Endothelial cell of umbilical vein (primary cell): ENCODE data around the gene CHSY1. TPM values are rescaled to one million over a fixed set of nuclear protein-coding genes. Genes with fewer than 3 reads are reported as not detected.
A peak's percentile ranks its signal among the peaks of the same experiment; 100 is the strongest.

Experiments used
- BruUV-seq: library from RNA; stranded (reverse); fragments of 400-500 nt; replicated peaks from 2 replicates; lab custom pipeline; 2021; lab: Mats Ljungman, UMichigan
- CTCF ChIA-PET: fragments of 300-600, 350-600 bp; sonication (Branson Sonifier 250); formaldehyde crosslinking; loops from one replicate; lab custom pipeline; 2021; ENCODE audit warnings: antibody characterized with exemption, inconsistent platforms; lab: Charles Lee
- POLR2A ChIA-PET: fragments of 300-600, 350-600 bp; sonication (Branson Sonifier 250); formaldehyde crosslinking; loops from one replicate; lab custom pipeline; 2021; ENCODE audit warnings: antibody characterized with exemption, inconsistent platforms; lab: Charles Lee
- DNase-seq: peaks from one replicate; pipeline ENCODE4 v3.0.0-alpha.2; 2011; ENCODE audit warnings: low read depth, low spot score
- FAIRE-seq: peaks from 2 replicates; lab custom pipeline; 2011; peaks lifted over from hg19 to GRCh38; lab: Jason Lieb, UNC
- H2AFZ ChIP-seq: 2 replicates; pipeline ENCODE4 v1.6.0; 2012; ENCODE audit warnings: low read depth, low read length, control low read depth, inconsistent platforms
- H3K27ac ChIP-seq: 2 replicates; pipeline ENCODE4 v1.5.1; 2011; ENCODE audit warnings: low read depth, mild to moderate bottlenecking, control low read depth, low read length, moderate library complexity; ENCODE audit not compliant: insufficient read depth
- H3K27me3 ChIP-seq, 2 experiments: 2 replicates each; pipeline versions ENCODE4 v1.6.0 to v1.6.1; 2011; ENCODE audit warnings: low read length in 2 of 2, mixed read lengths in 1 of 2; ENCODE audit not compliant: control insufficient read depth in 2 of 2, insufficient read depth in 2 of 2
- H3K36me3 ChIP-seq, 2 experiments: 2 replicates in 1 of 2; 3 replicates in 1 of 2; pipeline ENCODE4 v1.5.1; 2011; ENCODE audit warnings: low read length in 2 of 2, mild to moderate bottlenecking in 1 of 2, moderate library complexity in 1 of 2; ENCODE audit not compliant: control insufficient read depth in 2 of 2, insufficient read depth in 2 of 2; ENCODE audit errors: extremely low read depth in 1 of 2
- H3K4me1 ChIP-seq: 3 replicates; pipeline ENCODE4 v1.5.1; 2011; ENCODE audit warnings: mild to moderate bottlenecking, low read length; ENCODE audit not compliant: control insufficient read depth, insufficient read depth; ENCODE audit errors: extremely low read depth
- H3K4me2 ChIP-seq: 2 replicates; pipeline ENCODE4 v1.6.1; 2011; ENCODE audit warnings: low read length, control low read depth, mixed read lengths; ENCODE audit not compliant: insufficient read depth
- H3K4me3 ChIP-seq, 3 experiments: fragments of 200-600 bp in 1 of 3; sonication (generic), shearing (Covaris generic) in 1 of 3; replicated peaks in 1 of 3; 2 replicates each; pipeline ENCODE4 v1.5.1; 2011 to 2016; ENCODE audit warnings: control low read depth in 3 of 3, low read length in 3 of 3, mild to moderate bottlenecking in 2 of 3, inconsistent platforms in 1 of 3, low read depth in 1 of 3, moderate library complexity in 1 of 3; ENCODE audit not compliant: insufficient read depth in 1 of 3
- H3K79me2 ChIP-seq: 2 replicates; pipeline ENCODE4 v1.6.0; 2012; ENCODE audit warnings: low read length, inconsistent platforms; ENCODE audit not compliant: control insufficient read depth, insufficient read depth
- H3K9ac ChIP-seq: replicated peaks from 2 replicates; pipeline ENCODE3; 2011; ENCODE audit warnings: low read length, control low read depth; ENCODE audit not compliant: insufficient read depth; ENCODE audit errors: extremely low read depth
- H3K9me1 ChIP-seq: replicated peaks from 3 replicates; pipeline ENCODE4 v1.6.0; 2011; ENCODE audit warnings: mild to moderate bottlenecking, low read length; ENCODE audit not compliant: control insufficient read depth, insufficient read depth; ENCODE audit errors: extremely low read depth
- H3K9me3 ChIP-seq: replicated peaks from 2 replicates; pipeline ENCODE4 v1.5.1; 2012; ENCODE audit warnings: low read length, inconsistent platforms; ENCODE audit not compliant: control insufficient read depth, insufficient read depth
- H4K20me1 ChIP-seq: replicated peaks from 2 replicates; pipeline ENCODE3; 2011; ENCODE audit warnings: mild to moderate bottlenecking, low read length; ENCODE audit not compliant: control insufficient read depth, insufficient read depth; ENCODE audit errors: extremely low read depth
- EZH2 ChIP-seq: IDR thresholded peaks from 2 replicates; pipeline ENCODE4 v1.6.1; 2012; ENCODE audit warnings: borderline replicate concordance, low read depth, mild to moderate bottlenecking, moderate library complexity, low read length, inconsistent platforms; ENCODE audit not compliant: severe bottlenecking
- FOS ChIP-seq: IDR thresholded peaks from 2 replicates; pipeline ENCODE4 v1.6.1; 2011; ENCODE audit warnings: mild to moderate bottlenecking, low read length, moderate library complexity, borderline replicate concordance; ENCODE audit not compliant: insufficient read depth
- GATA2 ChIP-seq: IDR thresholded peaks from 2 replicates; pipeline ENCODE4 v1.7.0; 2011; ENCODE audit warnings: low read depth, mild to moderate bottlenecking, moderate library complexity, mixed read lengths, low read length; ENCODE audit not compliant: insufficient read length, insufficient read depth
- JUN ChIP-seq: IDR thresholded peaks from 2 replicates; pipeline ENCODE4 v1.6.1; 2011; ENCODE audit warnings: borderline replicate concordance, low read depth; ENCODE audit not compliant: insufficient read length, insufficient read depth
- MYC ChIP-seq: IDR thresholded peaks from one replicate; pipeline ENCODE4 v1.6.1; 2011; ENCODE audit warnings: mild to moderate bottlenecking, low read depth, low read length
- POLR2A ChIP-seq: IDR thresholded peaks from 2 replicates; pipeline ENCODE4 v1.6.1; 2012; ENCODE audit warnings: low read depth, mild to moderate bottlenecking, control low read depth, low read length
- POLR2AphosphoS5 ChIP-seq: IDR thresholded peaks from 2 replicates; pipeline ENCODE4 v1.6.1; 2012; ENCODE audit warnings: low read depth, mild to moderate bottlenecking, control low read depth, low read length, moderate library complexity; ENCODE audit not compliant: insufficient read depth
- dilution Hi-C: fragments of 300-500 bp; cut with MboI; formaldehyde crosslinking; loops from one replicate; pipeline ENCODE4 v1.15.0; 2019; ENCODE audit warnings: low sequenced_read_pairs; ENCODE audit not compliant: extremely low pct_ligation_motif_present
- intact Hi-C: fragments of 100-400 bp; cut with micrococcal nuclease; formaldehyde crosslinking; loops from one replicate; pipeline ENCODE4 v1.10.0; 2022
- polyA plus RNA-seq, 4 experiments: library from polyadenylated mRNA; depleted of rRNA in 3 of 4; stranded (reverse) in 3 of 4; unstranded in 1 of 4; fragments of >200 nt; gene quantifications; 2 replicates each; pipeline versions ENCODE4 v1.2.1 to v1.2.3, GENCODE V29; 2011 to 2012; ENCODE audit warnings: missing spikeins in 1 of 4
- total RNA-seq: library from RNA; stranded (reverse); gene quantifications from 2 replicates; pipeline ENCODE4 v1.2.3, GENCODE V29; 2021
- TF ChIP-seq, protein P1 (sequence below): IDR thresholded peaks from 2 replicates; pipeline ENCODE4 v1.6.1; 2011; ENCODE audit not compliant: insufficient read depth, insufficient read length
- TF ChIP-seq, protein P2 (sequence below), 2 donors: IDR thresholded peaks; 1 replicate in 1 of 2; 2 replicates in 1 of 2; pipeline ENCODE4 v1.5.1; 2011; ENCODE audit warnings: low read length in 2 of 2, mild to moderate bottlenecking in 2 of 2, moderate library complexity in 2 of 2, control low read depth in 1 of 2, inconsistent platforms in 1 of 2, low read depth in 1 of 2; ENCODE audit not compliant: insufficient read depth in 1 of 2; ENCODE audit errors: extremely low read depth in 1 of 2

The CHSY1 gene
- total and polyA plus RNA-seq, 2 donors (not counting 3 experiments of a cell fraction or from before 2014, with no cell fraction given) = 23.7 to 50.8 TPM

DNA sequence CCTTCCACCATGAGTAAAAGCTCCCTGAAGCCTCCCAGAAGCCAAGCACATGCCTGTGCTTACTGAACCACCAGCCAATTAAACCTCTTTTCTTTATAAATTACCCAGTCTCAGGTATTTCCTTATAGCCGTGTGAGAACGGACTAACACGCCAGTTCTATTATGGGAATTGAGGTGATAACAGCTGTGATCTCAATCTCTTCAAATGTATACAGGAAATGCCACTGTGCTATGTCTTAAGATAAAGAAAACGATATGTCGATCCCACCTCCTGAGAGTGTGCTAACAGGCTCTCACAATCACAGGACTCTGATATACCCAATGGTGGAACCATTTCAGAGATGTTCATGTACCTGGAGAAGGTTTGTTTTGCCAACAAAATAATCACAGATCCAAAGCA lies 26.2 kb downstream of the CHSY1 start:
- intact Hi-C loops = loop anchor here (2.0 kb wide), 2 partner anchors 17 to 49 kb away; no protein-coding TSS in a partner anchor
- no peaks in the 10 kb centered on the region for H3K9me1 ChIP-seq
- H3K79me2 ChIP-seq = peaks cover 94% of the 10 kb centered on the region
- TF ChIP-seq EZH2 (no peak), POLR2A (no peak), GATA2 (peak; percentile 32)
- TF ChIP-seq, protein P1, sequence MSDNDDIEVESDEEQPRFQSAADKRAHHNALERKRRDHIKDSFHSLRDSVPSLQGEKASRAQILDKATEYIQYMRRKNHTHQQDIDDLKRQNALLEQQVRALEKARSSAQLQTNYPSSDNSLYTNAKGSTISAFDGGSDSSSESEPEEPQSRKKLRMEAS = no peak
- no peak overlapping the region for H3K9ac ChIP-seq
- H3K36me3 ChIP-seq = no peaks in the 10 kb centered on the region
- no peak overlapping the region for H2AFZ ChIP-seq
- no TSS peak for BruUV-seq
- POLR2A ChIA-PET = no interaction called here
- H4K20me1 ChIP-seq = peaks cover 13% of the 10 kb centered on the region
- H3K4me1 ChIP-seq = peaks cover 9% of the 10 kb centered on the region
- peak overlapping the region; percentile 14 for H3K4me2 ChIP-seq
- DNase-seq (peak; percentile 23), FAIRE-seq (no peak)
- H3K27ac ChIP-seq = peak overlapping the region; percentile 5
- no peak overlapping the region for H3K4me3 ChIP-seq
- CTCF ChIA-PET = interaction anchor here (1.0 kb wide), 2 partner anchors 20 to 217 kb away, joined by 3 to 4 read pairs; no protein-coding TSS in a partner anchor
- H3K9me3 ChIP-seq = no peaks in the 10 kb centered on the region
- dilution Hi-C loops = no loop called here
- H3K27me3 ChIP-seq = no peaks in the 10 kb centered on the region

DNA sequence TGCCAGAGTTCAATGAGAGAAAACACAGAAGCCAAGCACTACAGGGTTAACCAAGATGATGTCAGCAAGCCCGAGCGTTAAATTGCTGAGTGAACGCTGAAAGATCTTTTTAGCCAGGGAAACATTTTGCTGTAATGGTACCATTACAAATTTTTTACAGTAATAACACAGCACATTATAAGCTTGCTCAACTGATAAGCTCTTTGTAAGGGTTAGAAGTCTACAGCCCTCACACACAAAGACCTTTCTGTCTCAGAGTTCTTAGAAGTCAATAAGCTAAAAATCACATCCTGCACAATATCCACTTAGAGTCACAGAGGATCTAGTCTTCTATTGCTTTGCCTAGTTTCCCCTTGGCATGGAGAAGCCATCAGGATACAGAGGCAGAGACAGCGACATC lies 29.9 kb downstream of the CHSY1 start:
- Histone ChIP-seq H3K27me3 (no peaks in the 10 kb centered on the region), H3K9me1 (no peaks in the 10 kb centered on the region), H3K4me2 (no peak overlapping the region), H3K4me1 (peaks cover 9% of the 10 kb centered on the region), H3K27ac (no peak overlapping the region), H2AFZ (no peak overlapping the region), H3K79me2 (peaks cover 92% of the 10 kb centered on the region), H3K4me3 (no peak overlapping the region), H3K9me3 (no peaks in the 10 kb centered on the region), H3K9ac (no peak overlapping the region), H4K20me1 (peaks cover 6% of the 10 kb centered on the region), H3K36me3 (no peaks in the 10 kb centered on the region)
- ChIA-PET CTCF (no interaction called here), POLR2A (no interaction called here)
- no peak for DNase-seq
- dilution Hi-C loops = no loop called here
- no peak for TF ChIP-seq EZH2
- TF ChIP-seq, protein P2, sequence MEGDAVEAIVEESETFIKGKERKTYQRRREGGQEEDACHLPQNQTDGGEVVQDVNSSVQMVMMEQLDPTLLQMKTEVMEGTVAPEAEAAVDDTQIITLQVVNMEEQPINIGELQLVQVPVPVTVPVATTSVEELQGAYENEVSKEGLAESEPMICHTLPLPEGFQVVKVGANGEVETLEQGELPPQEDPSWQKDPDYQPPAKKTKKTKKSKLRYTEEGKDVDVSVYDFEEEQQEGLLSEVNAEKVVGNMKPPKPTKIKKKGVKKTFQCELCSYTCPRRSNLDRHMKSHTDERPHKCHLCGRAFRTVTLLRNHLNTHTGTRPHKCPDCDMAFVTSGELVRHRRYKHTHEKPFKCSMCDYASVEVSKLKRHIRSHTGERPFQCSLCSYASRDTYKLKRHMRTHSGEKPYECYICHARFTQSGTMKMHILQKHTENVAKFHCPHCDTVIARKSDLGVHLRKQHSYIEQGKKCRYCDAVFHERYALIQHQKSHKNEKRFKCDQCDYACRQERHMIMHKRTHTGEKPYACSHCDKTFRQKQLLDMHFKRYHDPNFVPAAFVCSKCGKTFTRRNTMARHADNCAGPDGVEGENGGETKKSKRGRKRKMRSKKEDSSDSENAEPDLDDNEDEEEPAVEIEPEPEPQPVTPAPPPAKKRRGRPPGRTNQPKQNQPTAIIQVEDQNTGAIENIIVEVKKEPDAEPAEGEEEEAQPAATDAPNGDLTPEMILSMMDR (IDR thresholded peaks at IDR 0.05; ENCODE audit: extremely low read depth in 1 of 2, insufficient read depth in 1 of 2, low read depth in 1 of 2, low read length in 2 of 2) = no peak
- TF ChIP-seq POLR2AphosphoS5 = no peak
- TF ChIP-seq FOS = no peak
- no peak for TF ChIP-seq POLR2A
- TF ChIP-seq MYC = no peak
- no peak for TF ChIP-seq GATA2
- TF ChIP-seq JUN = no peak
- TF ChIP-seq, protein P1 = no peak
- intact Hi-C loops = no loop called here
- no peak for FAIRE-seq
- BruUV-seq = no TSS peak
